HG03571 (cell line): Measurements from ENCODE around the gene TXNRD3.
"Not testable (repeated sequence)": the region's sequence is repeated elsewhere in the genome, so short reads cannot be mapped to it uniquely, and the experiment has no call there.

ENCODE experiments used
- ATAC-seq: cut with Tn5 transposase; IDR thresholded peaks from one replicate; pipeline ENCODE4 v1.9.1; 2021; ENCODE audit not compliant: unreplicated experiment

TXNRD3 gene

DNA sequence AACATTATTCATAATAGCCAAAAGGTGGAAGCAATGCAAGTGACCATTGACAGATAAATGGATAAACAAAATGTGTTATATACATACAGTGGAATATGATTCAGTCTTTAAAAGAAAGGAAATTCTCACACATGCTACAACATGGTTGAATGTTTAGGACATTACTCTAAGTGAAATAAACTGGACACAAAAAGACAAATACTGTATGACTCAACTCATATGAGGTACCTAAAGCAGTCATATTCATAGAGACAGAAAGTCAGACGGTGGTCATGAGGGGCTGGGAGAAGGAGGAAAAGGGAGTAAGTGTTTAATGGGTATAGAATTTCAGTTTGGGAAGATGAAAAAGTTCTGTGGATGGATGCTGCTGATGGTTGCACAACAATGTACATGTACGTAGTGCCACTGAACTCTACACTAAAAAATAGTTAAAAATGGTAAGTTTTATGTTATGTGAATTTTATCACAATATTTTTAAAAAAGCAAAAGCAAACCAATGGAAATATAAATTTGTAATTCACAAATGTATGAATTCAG lies 5.3 kb downstream of the TXNRD3 start:
- ATAC-seq, result no peak

DNA sequence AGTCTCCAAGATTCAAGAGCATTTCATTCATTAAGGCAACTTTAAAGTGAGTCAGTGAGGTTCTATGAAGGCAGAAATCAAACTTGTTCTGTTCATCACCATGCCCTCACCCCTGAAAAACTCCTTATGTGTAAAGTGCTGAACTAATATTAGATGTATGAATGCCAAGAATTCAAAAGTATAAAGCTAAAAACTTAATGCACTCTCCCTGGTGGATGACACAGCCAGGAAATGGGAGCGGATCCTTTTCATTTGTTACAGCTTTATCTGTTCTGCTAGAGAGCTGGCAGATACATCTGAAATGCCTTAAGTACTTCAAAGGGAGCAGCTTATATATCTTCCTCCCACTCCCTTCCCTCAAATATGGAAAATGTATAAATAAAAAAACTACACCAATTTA lies 8.2 kb downstream of the TXNRD3 start:
- no peak for ATAC-seq

DNA sequence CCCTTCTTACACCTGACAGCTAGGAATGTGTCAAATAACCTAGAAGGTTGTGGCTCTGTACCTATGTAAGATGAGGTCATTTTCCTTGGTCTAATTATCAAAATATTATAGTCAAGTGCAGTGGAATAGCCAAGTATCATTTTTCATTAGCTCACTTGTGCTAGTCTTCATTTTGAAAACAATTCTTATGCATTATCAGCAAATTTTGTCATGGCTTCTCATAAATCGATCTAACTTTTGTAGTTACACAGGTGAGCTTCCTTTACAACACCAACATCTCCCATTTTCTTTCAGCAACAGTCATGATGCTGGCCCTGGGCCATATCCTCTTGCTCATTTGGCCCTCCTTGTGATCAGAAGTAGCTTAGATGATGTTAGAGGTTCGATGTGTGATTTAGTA lies 10.3 kb downstream of the TXNRD3 start:
- no peak for ATAC-seq

- no peak for ATAC-seq
These were observed 16.1 kb downstream of the TXNRD3 start for GRCh38 chr3:126638790-126639189.

DNA sequence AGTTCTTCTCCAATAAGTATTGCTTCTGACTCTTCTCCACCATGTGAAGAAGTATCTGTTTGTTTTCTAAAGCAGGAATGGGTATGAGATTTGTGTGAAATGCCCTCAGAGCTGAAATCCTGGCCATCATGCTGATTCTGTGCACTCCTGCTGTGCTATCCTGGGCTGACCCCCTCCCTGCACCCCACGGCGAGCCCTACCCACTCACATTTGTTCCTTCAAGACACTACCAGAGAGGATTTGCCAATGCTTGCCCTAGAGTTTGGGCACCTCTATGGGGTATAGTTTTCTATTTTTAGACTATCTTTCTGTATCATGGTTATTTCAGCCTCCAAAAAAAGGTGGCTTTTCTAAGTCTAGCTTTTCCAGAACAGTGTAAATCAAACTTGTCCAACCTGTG lies 18.5 kb downstream of the TXNRD3 start:
- ATAC-seq, result no peak

- no peak for ATAC-seq
These were observed 20.1 kb downstream of the TXNRD3 start for GRCh38 chr3:126634803-126635202.

DNA sequence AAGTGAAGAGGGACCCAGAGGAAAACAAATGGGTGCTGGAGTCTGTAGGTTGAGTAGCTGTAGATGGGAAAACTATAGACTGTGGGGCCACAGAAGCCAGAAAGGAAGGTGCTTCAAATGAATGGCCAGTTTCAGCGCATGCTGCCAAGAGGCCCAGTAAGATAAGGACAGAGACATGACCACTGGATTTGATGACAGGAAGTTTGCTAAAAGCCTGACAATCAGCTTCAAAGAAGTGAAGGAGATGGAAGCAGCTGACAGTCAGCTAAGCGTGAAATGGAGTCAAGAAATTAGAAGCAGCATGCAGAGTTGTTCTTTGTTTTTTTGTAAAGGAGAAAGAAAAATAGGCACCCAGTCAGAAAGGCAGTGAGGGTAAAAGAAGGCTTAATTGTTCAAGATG lies 24.9 kb downstream of the TXNRD3 start:
- ATAC-seq, result no peak

DNA sequence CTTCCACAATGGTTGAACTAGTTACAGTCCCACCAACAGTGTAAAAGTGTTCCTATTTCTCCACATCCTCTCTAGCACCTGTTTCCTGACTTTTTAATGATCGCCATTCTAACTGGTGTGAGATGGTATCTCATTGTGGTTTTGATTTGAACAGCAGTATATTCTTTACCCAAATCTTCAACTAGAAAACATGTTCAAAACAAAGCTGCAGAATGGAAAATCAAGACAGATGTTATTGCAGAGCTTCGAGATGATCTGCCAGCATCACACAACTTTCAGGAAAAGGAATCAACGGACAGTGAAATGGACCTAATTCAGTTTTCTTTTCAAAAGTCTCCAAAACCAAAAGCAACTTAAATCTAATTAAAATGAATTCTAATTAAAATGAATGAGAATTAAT lies 29.2 kb downstream of the TXNRD3 start:
- not testable (repeated sequence) for ATAC-seq

DNA sequence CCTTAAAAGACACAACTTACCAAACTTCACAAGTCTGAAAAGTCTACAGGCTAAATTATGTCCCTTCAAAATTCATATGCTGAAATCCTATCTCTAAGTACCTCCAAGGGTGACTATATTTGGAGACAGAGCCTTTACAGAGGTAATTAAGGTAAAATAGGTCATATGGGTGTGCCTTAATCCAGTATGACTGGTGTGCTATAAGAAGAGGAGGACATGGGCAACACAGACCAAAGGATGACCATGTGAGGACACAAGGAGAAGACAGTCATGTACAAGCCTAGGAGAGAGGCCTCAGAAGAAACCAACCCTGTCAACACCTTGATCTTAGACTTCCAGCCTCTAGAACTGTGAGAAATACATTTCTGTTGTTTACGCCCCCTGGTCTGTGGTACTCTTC lies 32.2 kb downstream of the TXNRD3 start:
- ATAC-seq, result no peak

- no peak for ATAC-seq
These were observed 33.1 kb downstream of the TXNRD3 start for GRCh38 chr3:126621627-126622345.

DNA sequence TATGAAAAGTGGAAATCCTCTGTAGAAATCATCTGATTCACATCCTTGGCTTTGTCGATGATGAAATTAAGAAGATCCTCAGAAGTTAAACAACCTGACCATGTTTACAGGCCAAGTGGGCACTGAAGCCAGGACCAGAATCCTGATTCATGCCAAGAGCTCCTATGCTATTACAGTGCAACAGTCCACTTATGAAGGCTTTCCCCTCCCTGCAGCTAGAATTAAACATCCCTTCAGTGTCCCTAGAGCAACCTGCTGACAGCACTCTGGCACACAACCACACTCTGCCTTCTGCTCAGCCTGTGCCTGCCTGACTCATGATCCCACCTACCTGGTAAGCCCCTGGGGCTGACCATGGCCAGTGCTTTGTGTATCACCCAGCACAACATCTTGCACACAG lies 33.8 kb downstream of the TXNRD3 start:
- no peak for ATAC-seq

- ATAC-seq, result no peak
These were observed 34.2 kb downstream of the TXNRD3 start for GRCh38 chr3:126620738-126621137.

DNA sequence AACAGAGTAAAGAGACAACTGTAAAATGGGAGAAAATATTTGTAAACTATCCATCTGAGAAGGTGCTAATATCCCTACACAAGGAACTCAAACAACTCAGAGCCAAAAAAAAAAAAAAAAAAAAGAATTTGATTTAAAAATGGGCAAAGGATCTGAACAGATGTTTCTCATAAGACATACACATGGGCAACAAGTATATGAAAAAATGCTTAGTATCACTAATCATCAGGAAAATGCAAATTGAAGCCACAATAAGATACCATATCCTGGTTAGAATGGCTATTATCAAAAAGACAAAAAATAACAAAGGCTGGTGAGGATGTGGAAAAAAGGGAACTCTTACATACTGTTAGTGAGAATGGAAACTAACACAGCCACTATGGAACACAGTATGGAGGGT lies 36.2 kb downstream of the TXNRD3 start:
- ATAC-seq, result no peak

DNA sequence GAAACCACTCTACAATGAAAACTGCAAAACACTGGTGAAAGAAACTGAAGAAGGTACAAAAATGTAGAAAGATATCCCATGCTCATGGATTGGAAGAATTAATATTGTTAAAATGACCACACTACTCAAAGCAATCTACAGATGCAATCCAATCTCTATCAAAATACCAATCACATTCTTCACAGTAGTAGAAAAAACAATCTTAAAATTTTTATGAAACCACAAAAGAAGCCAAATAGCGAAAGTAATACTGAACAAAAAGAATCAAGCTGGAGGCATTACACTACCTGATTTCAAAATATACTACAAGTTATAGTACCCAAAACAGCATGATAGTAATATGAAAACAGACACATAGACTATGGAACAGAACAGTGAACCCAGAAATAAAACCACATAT lies 36.9 kb downstream of the TXNRD3 start:
- ATAC-seq, result no peak

DNA sequence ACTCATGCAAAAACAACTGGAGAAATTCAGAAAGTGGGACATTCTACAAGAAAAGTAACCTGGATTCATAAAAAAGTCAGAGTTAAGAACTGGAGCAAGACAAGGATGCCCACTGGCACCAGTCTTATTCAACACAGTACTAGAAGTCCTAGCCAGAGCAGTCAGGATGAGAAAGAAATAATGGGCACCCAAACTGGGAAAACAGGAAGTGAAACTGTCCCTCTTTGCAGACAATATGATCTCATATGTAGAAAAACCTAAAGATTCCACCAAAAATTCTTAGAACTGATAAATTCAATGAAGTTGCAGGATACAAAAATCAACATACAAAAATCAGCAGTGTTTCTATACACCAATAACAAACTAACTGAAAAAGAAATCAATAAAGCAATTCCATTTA lies 37.4 kb downstream of the TXNRD3 start:
- no peak for ATAC-seq

DNA sequence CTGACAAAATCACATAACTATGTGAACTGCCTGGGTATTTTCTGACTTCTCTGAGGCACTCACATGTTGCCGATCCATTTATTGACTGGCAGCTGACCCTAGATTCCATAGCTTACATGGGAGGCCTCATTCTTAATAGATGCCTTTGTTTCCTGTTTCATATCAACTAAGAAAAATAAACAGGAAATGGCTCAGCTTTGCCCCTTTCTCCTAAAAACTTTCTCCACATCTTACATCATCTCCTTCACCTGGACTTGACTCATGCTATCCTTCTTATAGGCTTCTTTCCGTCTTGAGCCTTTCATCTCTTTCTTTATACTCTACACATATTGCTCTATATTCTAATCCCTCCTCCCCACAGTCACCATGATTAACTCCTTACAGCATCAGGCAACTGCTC lies 38.0 kb downstream of the TXNRD3 start:
- ATAC-seq, result no peak

- ATAC-seq, result no peak
These were observed 41.3 kb downstream of the TXNRD3 start for GRCh38 chr3:126613479-126614188.

DNA sequence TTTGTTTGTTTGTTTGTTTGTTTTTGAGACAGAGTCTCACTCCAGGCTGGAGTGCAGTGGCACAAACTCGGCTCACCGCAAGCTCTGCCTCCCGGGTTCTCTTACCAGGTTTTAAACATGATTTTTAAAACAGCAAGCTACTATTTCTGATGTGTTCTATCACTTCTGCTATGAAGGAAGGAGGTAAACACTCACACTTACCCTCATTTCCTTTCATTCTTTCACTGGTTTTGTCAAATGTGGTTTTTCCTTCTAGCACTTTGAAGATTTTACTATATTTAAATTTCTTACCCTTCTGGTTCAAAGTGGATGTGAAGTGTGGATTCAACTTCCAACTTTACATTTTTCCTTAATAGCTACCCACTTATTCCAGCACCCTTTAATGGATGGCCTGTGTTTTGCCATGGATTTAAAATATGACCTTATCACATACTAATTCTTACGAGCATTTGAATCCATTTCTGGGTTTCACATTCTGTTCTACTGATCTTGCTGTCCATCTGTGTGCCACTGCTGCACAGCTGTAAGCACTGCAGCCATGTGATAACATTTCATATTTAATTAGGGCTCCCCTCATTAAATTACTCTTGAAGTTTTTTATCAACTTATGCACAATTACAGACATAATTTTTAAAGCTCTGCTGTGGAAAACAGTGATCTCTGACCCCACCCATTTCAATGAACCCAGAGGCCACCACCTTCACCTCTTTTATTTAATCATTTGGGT lies 42.3 kb downstream of the TXNRD3 start:
- no peak for ATAC-seq

GRCh38 chr3:126609909-126610308 lies 45.0 kb downstream of the TXNRD3 start:
- no peak for ATAC-seq

DNA sequence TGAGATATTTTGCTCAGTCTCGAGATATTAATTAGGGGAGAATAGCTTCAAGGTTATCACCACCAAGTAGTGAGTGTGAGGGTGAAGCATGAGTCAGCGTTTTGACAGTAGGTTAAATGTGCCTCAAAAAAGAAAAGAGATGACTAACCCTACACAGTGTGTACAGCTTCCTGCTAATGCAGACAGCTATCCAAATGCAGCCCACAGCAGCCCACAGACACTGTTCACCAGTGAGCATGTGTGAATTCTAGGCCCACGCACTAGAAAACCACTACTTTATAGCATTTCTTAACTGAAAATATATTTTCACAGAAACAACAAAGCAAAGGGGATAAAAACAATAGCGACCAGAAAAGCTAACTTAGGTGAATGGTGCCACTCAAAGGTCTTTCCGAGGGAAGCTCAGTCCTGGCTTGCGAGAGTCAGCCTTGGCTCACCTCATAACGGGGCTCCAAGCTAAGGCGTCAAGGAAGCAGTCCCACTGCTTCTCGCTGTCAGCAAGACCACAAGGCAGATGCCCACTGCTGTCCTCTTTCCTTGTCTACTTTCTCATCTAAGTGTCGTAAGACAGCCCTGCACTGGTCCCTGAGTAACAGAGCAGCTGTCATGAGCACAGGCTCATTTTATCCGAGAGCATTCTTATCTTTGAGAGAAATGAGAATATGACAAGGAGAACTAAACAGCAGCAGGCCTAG lies 47.6 kb downstream of the TXNRD3 start:
- ATAC-seq, result no peak

- no peak for ATAC-seq
These were observed 48.9 kb downstream of the TXNRD3 start for GRCh38 chr3:126606001-126606400.
